SH-SY5Y (cell line): ENCODE results near the gene SERTM2.

Experiments
- GATA2 ChIP-seq: IDR thresholded peaks from 2 replicates; pipeline ENCODE4 v1.6.1; 2011; ENCODE audit warnings: mild to moderate bottlenecking, low read depth, low read length
- GATA3 ChIP-seq: IDR thresholded peaks from 2 replicates; pipeline ENCODE4 v1.6.1; 2011; ENCODE audit warnings: low read depth, mild to moderate bottlenecking, low read length, moderate library complexity

- TF ChIP-seq GATA3 (no peak), GATA2 (no peak)
Observed at GRCh38 chrX:111498538-111499103, 12.8 kb upstream of the SERTM2 start.
